ENCODE measurements around the gene PROX1.

The PROX1 gene

DNA sequence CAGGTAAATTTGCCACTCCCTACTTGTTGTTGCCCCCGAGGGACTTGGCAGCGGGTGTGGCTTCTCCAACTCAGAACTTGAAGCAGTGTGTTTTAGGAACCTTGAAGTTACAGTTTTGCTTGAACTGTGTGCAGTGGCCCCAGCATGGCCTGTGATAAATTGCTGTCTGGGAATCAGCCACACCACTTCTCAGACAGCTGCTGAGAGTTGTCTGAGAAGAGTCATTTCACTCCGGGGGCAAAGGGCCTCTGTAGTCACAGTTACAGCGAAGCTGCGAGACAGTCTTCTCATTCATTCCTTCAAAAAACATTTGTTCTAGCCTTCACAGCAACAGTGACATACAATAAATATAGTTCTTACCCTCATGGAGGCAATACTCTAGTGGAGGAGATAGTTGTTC, 70.3 kb downstream of the PROX1 start:
- Histone ChIP-seq H2AFZ (no peak overlapping the region), H3K27ac (no peak overlapping the region), H3K27me3 (ENCODE audit: control insufficient read depth, insufficient read depth, low read length) (no peaks in the 10 kb centered on the region), H3K4me2 (ENCODE audit: low read length) (no peak overlapping the region), H3K36me3 (ENCODE audit: control insufficient read depth, insufficient read depth, low read length) (no peaks in the 10 kb centered on the region), H3K4me1 (no peaks in the 10 kb centered on the region), H3K4me3 (ENCODE audit: low read depth, low read length) (no peak overlapping the region), H3K9me3 (ENCODE audit: control insufficient read depth, low read length) (no peaks in the 10 kb centered on the region), H3K9ac (no peak overlapping the region), H3K79me2 (no peaks in the 10 kb centered on the region)
- TF ChIP-seq, protein P1, sequence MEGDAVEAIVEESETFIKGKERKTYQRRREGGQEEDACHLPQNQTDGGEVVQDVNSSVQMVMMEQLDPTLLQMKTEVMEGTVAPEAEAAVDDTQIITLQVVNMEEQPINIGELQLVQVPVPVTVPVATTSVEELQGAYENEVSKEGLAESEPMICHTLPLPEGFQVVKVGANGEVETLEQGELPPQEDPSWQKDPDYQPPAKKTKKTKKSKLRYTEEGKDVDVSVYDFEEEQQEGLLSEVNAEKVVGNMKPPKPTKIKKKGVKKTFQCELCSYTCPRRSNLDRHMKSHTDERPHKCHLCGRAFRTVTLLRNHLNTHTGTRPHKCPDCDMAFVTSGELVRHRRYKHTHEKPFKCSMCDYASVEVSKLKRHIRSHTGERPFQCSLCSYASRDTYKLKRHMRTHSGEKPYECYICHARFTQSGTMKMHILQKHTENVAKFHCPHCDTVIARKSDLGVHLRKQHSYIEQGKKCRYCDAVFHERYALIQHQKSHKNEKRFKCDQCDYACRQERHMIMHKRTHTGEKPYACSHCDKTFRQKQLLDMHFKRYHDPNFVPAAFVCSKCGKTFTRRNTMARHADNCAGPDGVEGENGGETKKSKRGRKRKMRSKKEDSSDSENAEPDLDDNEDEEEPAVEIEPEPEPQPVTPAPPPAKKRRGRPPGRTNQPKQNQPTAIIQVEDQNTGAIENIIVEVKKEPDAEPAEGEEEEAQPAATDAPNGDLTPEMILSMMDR (IDR thresholded peaks at IDR 0.05) = no peak

DNA sequence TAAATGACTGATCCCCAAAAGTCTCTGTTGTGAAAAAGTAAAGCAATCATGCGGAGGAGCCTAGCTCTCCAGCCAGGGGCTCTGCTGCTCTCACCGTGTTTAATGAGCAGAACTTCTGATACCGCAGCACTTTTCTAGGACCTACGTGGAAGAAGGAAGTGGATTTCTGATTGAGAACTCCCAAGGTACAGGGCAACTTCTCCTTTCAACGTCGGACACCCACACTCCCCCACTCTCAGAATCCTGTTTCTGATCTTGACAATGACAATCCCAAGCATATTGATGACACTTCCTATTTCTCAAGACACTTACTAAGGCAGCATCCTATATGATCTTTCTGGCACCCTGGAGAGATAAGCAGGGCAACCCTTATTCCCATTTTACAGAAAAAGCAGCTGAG, 78.4 kb downstream of the PROX1 start:
- Histone ChIP-seq H2AFZ (no peak overlapping the region), H3K9ac (no peak overlapping the region), H3K27me3 (ENCODE audit: control insufficient read depth, insufficient read depth, low read length) (no peaks in the 10 kb centered on the region), H3K4me2 (ENCODE audit: low read length) (no peak overlapping the region), H3K9me3 (ENCODE audit: control insufficient read depth, low read length) (no peaks in the 10 kb centered on the region), H3K79me2 (no peaks in the 10 kb centered on the region), H3K27ac (no peak overlapping the region), H3K36me3 (ENCODE audit: control insufficient read depth, insufficient read depth, low read length) (no peaks in the 10 kb centered on the region), H3K4me1 (no peaks in the 10 kb centered on the region), H3K4me3 (ENCODE audit: low read depth, low read length) (no peak overlapping the region)
- TF ChIP-seq, protein P1 (IDR thresholded peaks at IDR 0.05) = no peak

DNA sequence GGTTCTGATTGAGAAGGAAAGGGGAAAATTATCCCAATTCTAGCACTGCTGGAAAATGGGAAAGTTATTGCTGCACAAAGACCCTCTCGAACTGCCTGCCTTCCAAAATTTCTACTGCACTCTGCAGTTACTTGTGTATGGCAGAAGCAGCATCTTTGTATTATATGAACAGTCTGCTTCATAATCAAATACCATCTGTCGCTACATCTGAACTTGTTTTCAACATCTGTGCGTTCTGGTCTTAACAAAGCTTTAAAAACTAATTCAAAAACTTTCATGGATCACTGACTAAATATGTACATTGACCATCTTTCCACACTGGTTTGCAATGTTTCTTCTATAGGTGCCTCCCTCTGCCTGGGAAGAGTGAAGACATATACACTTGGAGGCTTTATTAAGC, 79.2 kb downstream of the PROX1 start:
- Histone ChIP-seq H3K9ac (no peak overlapping the region), H3K4me2 (ENCODE audit: low read length) (no peak overlapping the region), H3K36me3 (ENCODE audit: control insufficient read depth, insufficient read depth, low read length) (no peaks in the 10 kb centered on the region), H3K4me3 (ENCODE audit: low read depth, low read length) (no peak overlapping the region), H3K4me1 (no peaks in the 10 kb centered on the region), H3K27ac (no peak overlapping the region), H3K27me3 (ENCODE audit: control insufficient read depth, insufficient read depth, low read length) (no peaks in the 10 kb centered on the region), H2AFZ (no peak overlapping the region), H3K79me2 (no peaks in the 10 kb centered on the region), H3K9me3 (ENCODE audit: control insufficient read depth, low read length) (no peaks in the 10 kb centered on the region)
- TF ChIP-seq, protein P1 (IDR thresholded peaks at IDR 0.05) = no peak

DNA sequence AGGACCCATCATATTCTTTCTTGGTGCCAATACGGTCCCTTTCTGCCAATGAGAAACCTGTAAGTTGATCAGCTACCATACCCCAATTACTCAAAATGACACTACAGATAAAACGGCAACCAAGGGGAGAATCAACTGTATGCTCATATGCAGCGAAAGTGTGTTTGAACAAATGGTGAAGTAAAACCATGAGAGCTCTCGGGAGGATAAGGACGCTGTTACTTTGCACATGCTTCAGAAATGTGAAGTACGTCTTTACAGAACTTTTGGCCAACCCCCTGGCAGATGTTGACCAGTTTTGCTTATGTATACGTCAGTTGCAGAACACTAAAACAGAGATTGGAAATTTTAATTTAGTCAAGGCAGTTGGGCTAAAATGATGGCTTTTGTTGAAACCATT, 79.6 kb downstream of the PROX1 start:
- no peaks in the 10 kb centered on the region for H3K9me3 ChIP-seq (ENCODE audit: control insufficient read depth, low read length)
- no peak overlapping the region for H3K4me2 ChIP-seq (ENCODE audit: low read length)
- H2AFZ ChIP-seq = no peak overlapping the region
- no peaks in the 10 kb centered on the region for H3K4me1 ChIP-seq
- no peaks in the 10 kb centered on the region for H3K27me3 ChIP-seq (ENCODE audit: control insufficient read depth, insufficient read depth, low read length)
- TF ChIP-seq, protein P1 (IDR thresholded peaks at IDR 0.05) = no peak
- no peaks in the 10 kb centered on the region for H3K79me2 ChIP-seq
- no peaks in the 10 kb centered on the region for H3K36me3 ChIP-seq (ENCODE audit: control insufficient read depth, insufficient read depth, low read length)
- no peak overlapping the region for H3K27ac ChIP-seq
- no peak overlapping the region for H3K4me3 ChIP-seq (ENCODE audit: low read depth, low read length)
- H3K9ac ChIP-seq = no peak overlapping the region

DNA sequence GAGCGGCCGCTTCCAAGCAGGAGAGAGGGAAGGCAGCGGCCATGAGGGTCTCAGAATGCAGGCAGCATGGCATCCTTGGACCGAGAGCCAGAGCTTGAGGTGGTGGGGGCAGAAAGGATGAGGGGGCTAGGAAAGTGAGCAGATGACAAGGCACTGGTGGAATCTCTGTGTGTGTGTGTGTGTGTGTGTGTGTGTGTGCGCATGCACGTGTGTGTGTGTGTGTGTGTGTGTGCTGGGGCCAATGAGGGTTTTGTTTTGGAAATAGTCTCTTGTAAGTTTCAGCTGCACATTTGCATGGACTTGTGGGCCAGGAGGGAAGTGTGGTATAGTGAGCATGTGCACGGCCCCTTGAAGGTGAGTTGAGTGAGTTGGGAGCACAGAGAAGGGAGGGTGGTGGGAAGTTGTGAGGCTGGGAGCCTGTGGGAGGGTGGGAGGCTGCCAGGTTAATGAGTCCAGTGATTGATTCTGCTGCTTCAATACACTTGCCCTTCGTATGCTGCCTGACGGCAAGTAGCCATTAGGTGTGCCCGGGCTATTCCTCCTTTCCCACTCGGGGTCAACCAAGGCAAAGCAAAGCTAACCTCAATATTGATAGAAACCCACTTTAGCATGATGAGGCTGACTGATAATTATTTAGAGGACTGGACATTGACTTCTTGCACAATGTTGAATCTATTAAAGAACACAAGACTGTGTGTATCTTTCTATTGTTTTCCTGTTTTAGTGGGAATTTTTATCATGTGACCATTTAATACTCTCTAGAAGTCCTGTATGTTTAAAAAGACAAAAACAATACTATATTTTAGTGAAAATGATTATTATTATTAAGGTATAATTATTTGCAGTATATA, 80.3 kb downstream of the PROX1 start:
- no peak overlapping the region for H3K9ac ChIP-seq

More for the DNA sequence above, 80.3 kb downstream of the PROX1 start:
- Histone ChIP-seq H3K79me2 (no peaks in the 10 kb centered on the region), H2AFZ (no peak overlapping the region), H3K27me3 (ENCODE audit: control insufficient read depth, insufficient read depth, low read length) (no peaks in the 10 kb centered on the region), H3K4me1 (no peaks in the 10 kb centered on the region), H3K4me2 (ENCODE audit: low read length) (no peak overlapping the region), H3K4me3 (ENCODE audit: low read depth, low read length) (no peak overlapping the region), H3K27ac (no peak overlapping the region), H3K9me3 (ENCODE audit: control insufficient read depth, low read length) (no peaks in the 10 kb centered on the region), H3K36me3 (ENCODE audit: control insufficient read depth, insufficient read depth, low read length) (no peaks in the 10 kb centered on the region)
- TF ChIP-seq, protein P1 (IDR thresholded peaks at IDR 0.05) = no peak

All from parathyroid adenoma (tissue), 2 donors.